CD14-positive monocyte (primary cell): ENCODE measurements around the gene SPAG7. TPM values are rescaled to one million over a fixed set of nuclear protein-coding genes. Genes with fewer than 3 reads are reported as not detected.

ENCODE experiments used
- DNase-seq, 3 donors: peaks; one replicate each; pipeline ENCODE4 v3.0.0-alpha.2; 2011 to 2022
- H2AFZ ChIP-seq: 2 replicates; pipeline ENCODE4 v1.6.0; 2012; ENCODE audit warnings: mild to moderate bottlenecking, low read depth, low read length, inconsistent platforms; ENCODE audit not compliant: insufficient read depth, poor library complexity, severe bottlenecking
- H3K27ac ChIP-seq, 2 donors: 1 replicate in 1 of 2; 2 replicates in 1 of 2; pipeline ENCODE4 v1.5.1; 2012 to 2013; ENCODE audit warnings: low read length in 2 of 2, control low read depth in 1 of 2, inconsistent platforms in 1 of 2, low read depth in 1 of 2, mild to moderate bottlenecking in 1 of 2
- H3K27me3 ChIP-seq, 2 donors: one replicate each; pipeline versions ENCODE4 v1.6.0 to v1.6.1; 2011 to 2013; ENCODE audit warnings: low read length in 2 of 2; ENCODE audit not compliant: control insufficient read depth in 2 of 2, insufficient read depth in 2 of 2
- H3K36me3 ChIP-seq, 2 donors: replicated peaks in 1 of 2; 1 replicate in 1 of 2; 2 replicates in 1 of 2; pipeline versions ENCODE4 v1.5.1 to v1.6.1; 2012 to 2013; ENCODE audit warnings: low read length in 2 of 2, control low read depth in 1 of 2, inconsistent platforms in 1 of 2, mild to moderate bottlenecking in 1 of 2; ENCODE audit not compliant: insufficient read depth in 2 of 2, control insufficient read depth in 1 of 2
- H3K4me1 ChIP-seq, 2 donors: 1 replicate in 1 of 2; 2 replicates in 1 of 2; pipeline versions ENCODE4 v1.5.1 to v1.6.1; 2012 to 2013; ENCODE audit warnings: low read length in 2 of 2, control low read depth in 1 of 2, inconsistent platforms in 1 of 2, mild to moderate bottlenecking in 1 of 2, moderate library complexity in 1 of 2; ENCODE audit not compliant: insufficient read depth in 2 of 2, control insufficient read depth in 1 of 2
- H3K4me2 ChIP-seq: replicated peaks from 2 replicates; pipeline ENCODE3; 2012; ENCODE audit warnings: low read length, moderate library complexity, mild to moderate bottlenecking; ENCODE audit not compliant: poor library complexity, severe bottlenecking; ENCODE audit errors: extremely low read depth
- H3K4me3 ChIP-seq, 3 experiments: fragments of 200-600 bp in 1 of 3; sonication (generic) in 1 of 3; replicated peaks in 1 of 3; 1 replicate in 2 of 3; 2 replicates in 1 of 3; pipeline ENCODE4 v1.5.1; 2011 to 2013; ENCODE audit warnings: low read length in 3 of 3, mild to moderate bottlenecking in 3 of 3, control low read depth in 2 of 3, low read depth in 2 of 3, inconsistent platforms in 1 of 3, moderate library complexity in 1 of 3
- H3K79me2 ChIP-seq: 2 replicates; pipeline ENCODE4 v1.6.0; 2012; ENCODE audit warnings: mild to moderate bottlenecking, control low read depth, inconsistent platforms, low read length, moderate library complexity; ENCODE audit not compliant: insufficient read depth
- H3K9ac ChIP-seq: 2 replicates; pipeline ENCODE4 v1.6.0; 2017; ENCODE audit warnings: low read length, mild to moderate bottlenecking; ENCODE audit not compliant: insufficient read depth, poor library complexity, severe bottlenecking
- H3K9me3 ChIP-seq, 2 donors: replicated peaks in 1 of 2; 1 replicate in 1 of 2; 2 replicates in 1 of 2; pipeline versions ENCODE4 v1.5.1 to v1.6.1; 2012 to 2013; ENCODE audit warnings: low read length in 2 of 2, control low read depth in 1 of 2; ENCODE audit not compliant: control insufficient read depth in 1 of 2, insufficient read depth in 1 of 2
- H4K20me1 ChIP-seq: 2 replicates; pipeline ENCODE4 v1.6.0; 2012; ENCODE audit warnings: mild to moderate bottlenecking, low read length, control low read depth, moderate library complexity; ENCODE audit not compliant: insufficient read depth
- H3K27ac Mint-ChIP-seq, 7 donors: one replicate each; pipeline ENCODE4 v1.8.0; 2020; ENCODE audit warnings: mild to moderate bottlenecking in 7 of 7, mixed read lengths in 7 of 7, moderate library complexity in 6 of 7, inconsistent platforms in 2 of 7
- H3K27me3 Mint-ChIP-seq, 3 donors: one replicate each; pipeline ENCODE4 v1.8.0; 2021 to 2022; ENCODE audit warnings: low read depth in 3 of 3, mild to moderate bottlenecking in 3 of 3, mixed read lengths in 3 of 3, moderate library complexity in 3 of 3, inconsistent platforms in 1 of 3
- H3K36me3 Mint-ChIP-seq, 2 donors: one replicate each; pipeline ENCODE4 v1.8.0; 2020; ENCODE audit warnings: mixed read lengths in 2 of 2, inconsistent platforms in 1 of 2, mild to moderate bottlenecking in 1 of 2
- H3K4me1 Mint-ChIP-seq: one replicate; pipeline ENCODE4 v1.8.0; 2020; ENCODE audit warnings: mild to moderate bottlenecking, mixed read lengths
- H3K4me3 Mint-ChIP-seq, 2 donors: one replicate each; pipeline ENCODE4 v1.8.0; 2020; ENCODE audit warnings: mild to moderate bottlenecking in 2 of 2, mixed read lengths in 2 of 2, moderate library complexity in 1 of 2
- H3K9me3 Mint-ChIP-seq, 7 donors: one replicate each; pipeline ENCODE4 v1.8.0; 2020 to 2022; ENCODE audit warnings: mixed read lengths in 7 of 7, mild to moderate bottlenecking in 6 of 7, moderate library complexity in 6 of 7, inconsistent platforms in 2 of 7
- CTCF ChIP-seq: fragments of 200-600 bp; IDR thresholded peaks from one replicate; pipeline ENCODE4 v1.8.0; 2022; ENCODE audit warnings: antibody characterized with exemption, mild to moderate bottlenecking
- WGBS: methylation state at CpG from one replicate; pipeline ENCODE4 v1.1.5; 2013; ENCODE audit warnings: missing lambda C conversion rate; ENCODE audit not compliant: insufficient coverage; 5-methylcytosine and 5-hydroxymethylcytosine counted together
- intact Hi-C, 2 donors: fragments of 100-400 bp; cut with micrococcal nuclease; formaldehyde crosslinking; loops; one replicate each; pipeline versions ENCODE4 v1.15.0 to v1.15.1; 2023
- polyA plus RNA-seq, 3 donors: library from polyadenylated mRNA; depleted of rRNA in 1 of 3; unstranded in 2 of 3; stranded (reverse) in 1 of 3; fragments of 300-500 nt in 2 of 3; fragments of >200 nt in 1 of 3; fragmentation: Illumina TruSeq in 2 of 3; gene quantifications; 1 replicate in 2 of 3; 2 replicates in 1 of 3; pipeline ENCODE4 v1.2.3, GENCODE V29; 2012 to 2021

Gene SPAG7
- polyA plus RNA-seq, 3 donors, result 75.6 to 96.7 (median 85.1) TPM

GRCh38 chr17:4986403-4986802 lies 18.8 kb upstream of the SPAG7 start:
- intact Hi-C loops, result loop anchor here (5.0 kb wide), 2 partner anchors 34 to 79 kb away; partner anchors contain the start of gene ENO3 (in 1 of the 2)

GRCh38 chr17:4982305-4982704 lies 14.7 kb upstream of the SPAG7 start:
- Histone ChIP-seq H3K79me2 (peaks cover 24% of the 10 kb centered on the region), H3K4me2 (peak overlapping the region; percentile 16), H4K20me1 (peaks cover 10% of the 10 kb centered on the region), H2AFZ (no peak overlapping the region), H3K36me3 (peaks cover 27 to 58% of the 10 kb centered on the region in 2 donors), H3K27ac (peak overlapping the region; percentile 15 to 33), H3K4me3 (peak overlapping the region in 1 of 3 experiments; percentile 18), H3K9ac (no peak overlapping the region), H3K4me1 (peaks cover 69 to 74% of the 10 kb centered on the region in 2 donors), H3K27me3 (no peaks in the 10 kb centered on the region), H3K9me3 (no peaks in the 10 kb centered on the region)
- Mint-ChIP-seq H3K36me3 (peaks cover 55 to 83% of the 10 kb centered on the region in 2 donors), H3K9me3 (peaks cover 0 to 2% (median 0%) of the 10 kb centered on the region in 7 donors), H3K4me3 (no peak overlapping the region), H3K27ac (peak overlapping the region in 6 of 7 donors; percentile 12 to 86 (median 80)), H3K27me3 (no peaks in the 10 kb centered on the region), H3K4me1 (peaks cover 75% of the 10 kb centered on the region)
- intact Hi-C loops, result loop anchor here in 1 of 2 donors (5.0 kb wide), 1 partner anchor 80 kb away; no protein-coding TSS in a partner anchor
- TF ChIP-seq CTCF, result no peak
- peak in 2 of 3 donors; percentile 31 to 62 for DNase-seq
- WGBS, result 25% methylated on average over 5 of the region's 5 CpGs

More at GRCh38 chr17:4986403-4986802, 18.8 kb upstream of the SPAG7 start:
- Histone ChIP-seq H3K27ac (peak overlapping the region; percentile 77 to 95), H3K36me3 (peaks cover 10 to 36% of the 10 kb centered on the region in 2 donors), H3K27me3 (no peaks in the 10 kb centered on the region), H3K79me2 (peaks cover 34% of the 10 kb centered on the region), H3K9me3 (no peaks in the 10 kb centered on the region), H4K20me1 (peaks cover 6% of the 10 kb centered on the region), H3K9ac (peak overlapping the region; percentile 91), H3K4me3 (peak overlapping the region; percentile 78 to 99 (median 81)), H2AFZ (peak overlapping the region; percentile 94), H3K4me2 (peak overlapping the region; percentile 98), H3K4me1 (peaks cover 43 to 52% of the 10 kb centered on the region in 2 donors)
- DNase-seq, result peak in 2 of 3 donors; percentile 39 to 67
- WGBS, result 33% methylated on average over 3 of the region's 5 CpGs
- Mint-ChIP-seq H3K27me3 (peaks cover 0 to 1% (median 0%) of the 10 kb centered on the region in 3 donors), H3K4me3 (peak overlapping the region; percentile 92 to 96), H3K27ac (peak overlapping the region; percentile 81 to 97 (median 96)), H3K4me1 (peaks cover 55% of the 10 kb centered on the region), H3K36me3 (peaks cover 35 to 46% of the 10 kb centered on the region in 2 donors), H3K9me3 (peaks cover 0 to 2% (median 0%) of the 10 kb centered on the region in 7 donors)
- TF ChIP-seq CTCF, result no peak
